HCT116 (cell line): ENCODE results near the gene SRRM1. TPM values are rescaled to one million over a fixed set of nuclear protein-coding genes. Genes with fewer than 3 reads are reported as not detected.

ENCODE experiments used
- ATAC-seq: fragments of 200-7000 bp; cut with Tn5 transposase; 2 replicates; pipeline ENCODE4 v1.9.1; 2020; ENCODE audit warnings: mild to moderate bottlenecking, moderate library complexity
- BruUV-seq: library from RNA; stranded (reverse); fragments of 400-500 nt; replicated peaks from 2 replicates; lab custom pipeline; 2021; lab: Mats Ljungman, UMichigan
- CTCF ChIA-PET: fragments of 300-600 bp; sonication (Branson Sonifier 250); formaldehyde crosslinking; loops from one replicate; lab custom pipeline; 2021; ENCODE audit warnings: antibody characterized with exemption; lab: Charles Lee
- POLR2A ChIA-PET: fragments of 300-600, 350-600 bp; sonication (Branson Sonifier 250); formaldehyde crosslinking; loops from one replicate; lab custom pipeline; 2021; ENCODE audit warnings: antibody characterized with exemption; lab: Charles Lee
- RAD21 ChIA-PET, 2 experiments: fragments of 300-600 bp; sonication (Branson Sonifier 250); formaldehyde crosslinking; loops; one replicate each; lab custom pipeline; 2023; ENCODE audit warnings: low total read pairs in 2 of 2; ENCODE audit not compliant: uncharacterized antibody in 2 of 2, unreplicated experiment in 2 of 2, low non-redundant PET in 1 of 2; lab: Charles Lee
- DNase-seq: peaks from one replicate; pipeline ENCODE4 v3.0.0-alpha.2; 2010; ENCODE audit warnings: low read depth, low spot score
- H2AFZ ChIP-seq: fragments of 200-600 bp; shearing (Covaris generic), sonication (generic); 2 replicates; pipeline ENCODE4 v1.6.1; 2017; ENCODE audit warnings: low read depth, mixed run types, mixed read lengths, antibody characterized with exemption, low read length; ENCODE audit not compliant: poor library complexity, severe bottlenecking
- H3K27ac ChIP-seq: 2 replicates; pipeline ENCODE4 v1.5.1; 2012; ENCODE audit warnings: low read depth, low read length
- H3K27me3 ChIP-seq: fragments of 200-600 bp; sonication (generic); 2 replicates; pipeline ENCODE4 v1.6.1; 2016; ENCODE audit warnings: mixed run types, low read length, mixed read lengths; ENCODE audit not compliant: insufficient read depth
- H3K36me3 ChIP-seq, 2 experiments: fragments of 200-500 bp in 1 of 2; fragments of 200-600 bp in 1 of 2; sonication (Bioruptor generic) in 1 of 2; sonication (generic) in 1 of 2; 2 replicates each; pipeline versions ENCODE4 v1.5.1 to v1.6.1; 2014 to 2016; ENCODE audit warnings: low read length in 2 of 2, inconsistent platforms in 1 of 2, mixed read lengths in 1 of 2, mixed run types in 1 of 2; ENCODE audit not compliant: insufficient read depth in 2 of 2, control insufficient read depth in 1 of 2
- H3K4me1 ChIP-seq, 2 experiments: fragments of 200-600 bp in 1 of 2; sonication (generic) in 1 of 2; 2 replicates each; pipeline versions ENCODE4 v1.5.1 to v1.6.1; 2012 to 2017; ENCODE audit warnings: low read length in 2 of 2, inconsistent platforms in 1 of 2, mild to moderate bottlenecking in 1 of 2, mixed read lengths in 1 of 2, mixed run types in 1 of 2, moderate library complexity in 1 of 2; ENCODE audit not compliant: insufficient read depth in 2 of 2, control insufficient read depth in 1 of 2
- H3K4me2 ChIP-seq: fragments of 200-600 bp; sonication (generic); 2 replicates; pipeline ENCODE4 v1.6.1; 2017; ENCODE audit warnings: mixed run types, low read length, mixed read lengths
- H3K4me3 ChIP-seq, 2 experiments: fragments of 200-600 bp in 1 of 2; sonication (generic) in 1 of 2; replicated peaks in 1 of 2; 2 replicates each; pipeline ENCODE4 v1.5.1; 2011 to 2016; ENCODE audit warnings: low read length in 2 of 2, control low read depth in 1 of 2, low read depth in 1 of 2, mild to moderate bottlenecking in 1 of 2, mixed read lengths in 1 of 2, mixed run types in 1 of 2
- H3K79me2 ChIP-seq: fragments of 200-600 bp; sonication (generic); 2 replicates; pipeline ENCODE4 v1.6.1; 2017; ENCODE audit warnings: mild to moderate bottlenecking, mixed run types, low read length, moderate library complexity, mixed read lengths; ENCODE audit not compliant: insufficient read depth
- H3K9ac ChIP-seq: fragments of 200-600 bp; sonication (generic); 2 replicates; pipeline ENCODE4 v1.6.1; 2016; ENCODE audit warnings: low read length, mixed read lengths
- H3K9me2 ChIP-seq: fragments of 200-600 bp; sonication (generic), shearing (Covaris generic); 2 replicates; pipeline ENCODE4 v1.6.1; 2017; ENCODE audit warnings: mixed run types, mild to moderate bottlenecking, moderate library complexity; ENCODE audit not compliant: insufficient read depth
- H3K9me3 ChIP-seq, 2 experiments: fragments of 200-500 bp in 1 of 2; fragments of 200-600 bp in 1 of 2; sonication (Bioruptor generic) in 1 of 2; sonication (generic) in 1 of 2; 2 replicates each; pipeline ENCODE4 v1.6.1; 2014 to 2017; ENCODE audit warnings: low read length in 2 of 2, mixed read lengths in 2 of 2, inconsistent platforms in 1 of 2, low read depth in 1 of 2, mild to moderate bottlenecking in 1 of 2, mixed run types in 1 of 2, moderate library complexity in 1 of 2; ENCODE audit not compliant: control insufficient read depth in 1 of 2, insufficient read depth in 1 of 2
- H4K20me1 ChIP-seq: fragments of 200-600 bp; sonication (generic), shearing (Covaris generic); 2 replicates; pipeline ENCODE4 v1.6.1; 2017; ENCODE audit warnings: mixed run types, mild to moderate bottlenecking, moderate library complexity; ENCODE audit not compliant: insufficient read depth
- CBX3 ChIP-seq: IDR thresholded peaks from 2 replicates; pipeline ENCODE4 v1.6.1; 2012; ENCODE audit warnings: low read depth
- EGR1 ChIP-seq: IDR thresholded peaks from 2 replicates; pipeline ENCODE4 v1.6.1; 2012; ENCODE audit warnings: low read depth
- ELF1 ChIP-seq: IDR thresholded peaks from 2 replicates; pipeline ENCODE4 v1.6.1; 2012; ENCODE audit warnings: low read depth, borderline replicate concordance
- EZH2phosphoT487 ChIP-seq: fragments of 200-600 bp; IDR thresholded peaks from 2 replicates; pipeline ENCODE4 v1.6.1; 2018; ENCODE audit warnings: antibody characterized with exemption, borderline replicate concordance
- FOSL1 ChIP-seq: IDR thresholded peaks from 2 replicates; pipeline ENCODE4 v1.6.1; 2012; ENCODE audit warnings: low read depth
- JUND ChIP-seq: IDR thresholded peaks from 2 replicates; pipeline ENCODE4 v1.6.1; 2012
- POLR2AphosphoS5 ChIP-seq: IDR thresholded peaks from 2 replicates; pipeline ENCODE4 v1.6.1; 2011; ENCODE audit warnings: mild to moderate bottlenecking, low read depth, low read length, moderate library complexity
- RAD21 ChIP-seq: IDR thresholded peaks from 2 replicates; pipeline ENCODE4 v1.6.1; 2012; ENCODE audit warnings: low read depth, mild to moderate bottlenecking
- SIN3A ChIP-seq: IDR thresholded peaks from 2 replicates; pipeline ENCODE4 v1.6.1; 2012; ENCODE audit warnings: low read depth
- SRF ChIP-seq: IDR thresholded peaks from 2 replicates; pipeline ENCODE4 v1.6.1; 2012; ENCODE audit warnings: low read depth
- ZFX ChIP-seq: fragments of 450-650 bp; IDR thresholded peaks from 2 replicates; pipeline ENCODE4 v1.6.1; 2017
- ZNF274 ChIP-seq: fragments of 200-500 bp; sonication (Bioruptor generic); IDR thresholded peaks from 2 replicates; pipeline ENCODE4 v1.6.1; 2014; ENCODE audit warnings: mild to moderate bottlenecking, low read depth, low read length, inconsistent platforms
- intact Hi-C: fragments of 100-400 bp; cut with micrococcal nuclease; formaldehyde crosslinking; loops from 2 replicates; pipeline ENCODE4 v1.10.0; 2022
- total RNA-seq: library from RNA; stranded (reverse); gene quantifications from one replicate; pipeline ENCODE4 v1.2.1, GENCODE V29; 2021; ENCODE audit not compliant: unreplicated experiment
- TF ChIP-seq, protein P1 (sequence below): IDR thresholded peaks from 2 replicates; pipeline ENCODE4 v1.6.1; 2012; ENCODE audit warnings: low read depth
- TF ChIP-seq, protein P2 (sequence below): IDR thresholded peaks from 2 replicates; pipeline ENCODE4 v1.6.1; 2011; ENCODE audit warnings: mild to moderate bottlenecking, low read length, moderate library complexity; ENCODE audit not compliant: insufficient replicate concordance; ENCODE audit errors: extremely low read depth
- TF ChIP-seq, protein P3 (sequence below), 3 experiments: fragments of 200-600 bp in 1 of 3; sonication (generic) in 1 of 3; IDR thresholded peaks in 2 of 3; conservative IDR thresholded peaks in 1 of 3; 2 replicates each; pipeline ENCODE4 v1.5.1; 2012 to 2017; ENCODE audit warnings: low read depth in 2 of 3, low read length in 2 of 3, antibody characterized with exemption in 1 of 3, borderline replicate concordance in 1 of 3, control low read depth in 1 of 3, mild to moderate bottlenecking in 1 of 3, mixed read lengths in 1 of 3, mixed run types in 1 of 3, moderate library complexity in 1 of 3; ENCODE audit not compliant: insufficient read depth in 1 of 3
- TF ChIP-seq, protein P4 (sequence below): IDR thresholded peaks from 2 replicates; pipeline ENCODE4 v1.6.1; 2012
- TF ChIP-seq, protein P5 (sequence below): IDR thresholded peaks from 2 replicates; pipeline ENCODE4 v1.6.1; 2012

Gene SRRM1
- total RNA-seq, 1 experiment from 2014 or later: 184 TPM

DNA sequence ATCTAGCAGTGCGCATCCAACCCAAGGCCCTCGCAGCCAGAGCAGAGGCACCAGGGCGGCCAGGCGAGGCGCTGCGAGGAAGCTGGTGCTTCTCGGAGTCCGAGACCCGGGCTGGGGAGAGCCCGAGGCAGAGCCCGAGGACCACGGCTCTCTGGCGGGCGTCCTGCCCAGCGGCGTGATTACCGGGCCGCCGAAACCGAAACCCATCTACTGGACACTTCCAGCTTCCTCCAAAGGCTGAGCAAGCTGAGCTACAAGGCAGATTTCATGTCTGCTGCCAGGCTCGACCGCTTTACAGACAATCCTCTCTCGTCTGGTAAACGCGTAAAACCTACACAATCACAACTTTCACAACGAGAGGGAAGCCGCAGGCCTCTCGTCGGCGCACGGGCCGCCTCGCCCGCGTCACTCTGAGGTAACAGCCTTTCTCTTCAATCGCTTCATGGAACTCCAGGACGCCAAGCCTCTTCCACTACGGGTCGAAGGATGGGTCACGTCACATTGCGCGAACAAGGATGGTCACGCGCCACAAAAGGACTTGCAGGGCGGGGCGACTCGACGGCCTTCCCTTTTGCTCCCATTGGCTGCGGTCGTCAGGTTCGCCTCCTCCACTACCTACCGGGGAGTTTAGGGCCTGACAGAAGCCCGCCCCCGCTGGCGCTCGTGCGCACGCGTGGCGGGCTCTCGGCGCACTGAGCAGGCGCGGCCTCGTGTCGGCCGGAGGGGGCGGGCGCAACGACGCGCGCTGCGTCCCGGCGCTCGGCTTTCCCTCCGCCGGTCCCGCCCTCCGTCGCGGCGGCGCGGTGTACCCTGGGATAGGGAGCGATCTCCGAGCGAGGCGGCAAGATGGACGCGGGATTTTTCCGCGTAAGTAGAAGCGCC, at the start of gene SRRM1 (continued):
- TF ChIP-seq ELF1 (no peak), ZNF274 (no peak), EGR1 (peak; percentile 97), SIN3A (peak; percentile 94), SRF (peak; percentile 96), POLR2AphosphoS5 (peak; percentile 97)
- TF ChIP-seq, protein P1, sequence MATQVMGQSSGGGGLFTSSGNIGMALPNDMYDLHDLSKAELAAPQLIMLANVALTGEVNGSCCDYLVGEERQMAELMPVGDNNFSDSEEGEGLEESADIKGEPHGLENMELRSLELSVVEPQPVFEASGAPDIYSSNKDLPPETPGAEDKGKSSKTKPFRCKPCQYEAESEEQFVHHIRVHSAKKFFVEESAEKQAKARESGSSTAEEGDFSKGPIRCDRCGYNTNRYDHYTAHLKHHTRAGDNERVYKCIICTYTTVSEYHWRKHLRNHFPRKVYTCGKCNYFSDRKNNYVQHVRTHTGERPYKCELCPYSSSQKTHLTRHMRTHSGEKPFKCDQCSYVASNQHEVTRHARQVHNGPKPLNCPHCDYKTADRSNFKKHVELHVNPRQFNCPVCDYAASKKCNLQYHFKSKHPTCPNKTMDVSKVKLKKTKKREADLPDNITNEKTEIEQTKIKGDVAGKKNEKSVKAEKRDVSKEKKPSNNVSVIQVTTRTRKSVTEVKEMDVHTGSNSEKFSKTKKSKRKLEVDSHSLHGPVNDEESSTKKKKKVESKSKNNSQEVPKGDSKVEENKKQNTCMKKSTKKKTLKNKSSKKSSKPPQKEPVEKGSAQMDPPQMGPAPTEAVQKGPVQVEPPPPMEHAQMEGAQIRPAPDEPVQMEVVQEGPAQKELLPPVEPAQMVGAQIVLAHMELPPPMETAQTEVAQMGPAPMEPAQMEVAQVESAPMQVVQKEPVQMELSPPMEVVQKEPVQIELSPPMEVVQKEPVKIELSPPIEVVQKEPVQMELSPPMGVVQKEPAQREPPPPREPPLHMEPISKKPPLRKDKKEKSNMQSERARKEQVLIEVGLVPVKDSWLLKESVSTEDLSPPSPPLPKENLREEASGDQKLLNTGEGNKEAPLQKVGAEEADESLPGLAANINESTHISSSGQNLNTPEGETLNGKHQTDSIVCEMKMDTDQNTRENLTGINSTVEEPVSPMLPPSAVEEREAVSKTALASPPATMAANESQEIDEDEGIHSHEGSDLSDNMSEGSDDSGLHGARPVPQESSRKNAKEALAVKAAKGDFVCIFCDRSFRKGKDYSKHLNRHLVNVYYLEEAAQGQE: no peak

DNA sequence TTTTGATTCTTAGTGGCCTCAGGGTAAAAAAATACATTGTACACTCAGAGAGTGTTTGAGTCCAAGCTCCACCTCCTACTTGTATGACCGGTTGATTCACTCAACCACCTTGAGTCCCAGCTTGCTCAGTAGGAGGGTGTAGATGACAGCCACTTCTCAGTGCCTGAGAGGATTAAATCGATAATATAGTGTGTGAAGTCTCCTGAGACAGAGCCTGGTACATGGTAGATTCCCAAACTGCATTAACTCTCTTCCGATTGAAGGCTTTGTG, 48.8 kb upstream of the SRRM1 start:
- Histone ChIP-seq H3K36me3 (no peaks in the 10 kb centered on the region), H3K27ac (no peak overlapping the region), H2AFZ (no peak overlapping the region), H3K9ac (no peak overlapping the region), H3K9me3 (no peaks in the 10 kb centered on the region), H3K9me2 (no peaks in the 10 kb centered on the region), H3K4me2 (no peak overlapping the region), H4K20me1 (no peaks in the 10 kb centered on the region), H3K4me3 (no peak overlapping the region), H3K4me1 (peaks cover 0 to 5% of the 10 kb centered on the region in 2 experiments; a peak in 1 of 4 replicates), H3K79me2 (no peaks in the 10 kb centered on the region), H3K27me3 (no peaks in the 10 kb centered on the region)
- ChIA-PET POLR2A (no interaction called here), CTCF (interaction anchor here (1.3 kb wide), 1 partner anchor 236 kb away, joined by 5 read pairs; no protein-coding TSS in a partner anchor), RAD21 (no interaction called here)
- BruUV-seq: no TSS peak
- intact Hi-C loops: no loop called here
- DNase-seq (no peak), ATAC-seq (no peak)
- TF ChIP-seq CBX3: no peak
- TF ChIP-seq RAD21: no peak
- no peak for TF ChIP-seq ZNF274
- TF ChIP-seq FOSL1: no peak
- no peak for TF ChIP-seq EZH2phosphoT487
- TF ChIP-seq, protein P2, sequence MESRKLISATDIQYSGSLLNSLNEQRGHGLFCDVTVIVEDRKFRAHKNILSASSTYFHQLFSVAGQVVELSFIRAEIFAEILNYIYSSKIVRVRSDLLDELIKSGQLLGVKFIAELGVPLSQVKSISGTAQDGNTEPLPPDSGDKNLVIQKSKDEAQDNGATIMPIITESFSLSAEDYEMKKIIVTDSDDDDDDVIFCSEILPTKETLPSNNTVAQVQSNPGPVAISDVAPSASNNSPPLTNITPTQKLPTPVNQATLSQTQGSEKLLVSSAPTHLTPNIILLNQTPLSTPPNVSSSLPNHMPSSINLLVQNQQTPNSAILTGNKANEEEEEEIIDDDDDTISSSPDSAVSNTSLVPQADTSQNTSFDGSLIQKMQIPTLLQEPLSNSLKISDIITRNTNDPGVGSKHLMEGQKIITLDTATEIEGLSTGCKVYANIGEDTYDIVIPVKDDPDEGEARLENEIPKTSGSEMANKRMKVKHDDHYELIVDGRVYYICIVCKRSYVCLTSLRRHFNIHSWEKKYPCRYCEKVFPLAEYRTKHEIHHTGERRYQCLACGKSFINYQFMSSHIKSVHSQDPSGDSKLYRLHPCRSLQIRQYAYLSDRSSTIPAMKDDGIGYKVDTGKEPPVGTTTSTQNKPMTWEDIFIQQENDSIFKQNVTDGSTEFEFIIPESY: no peak
- TF ChIP-seq, protein P3, sequence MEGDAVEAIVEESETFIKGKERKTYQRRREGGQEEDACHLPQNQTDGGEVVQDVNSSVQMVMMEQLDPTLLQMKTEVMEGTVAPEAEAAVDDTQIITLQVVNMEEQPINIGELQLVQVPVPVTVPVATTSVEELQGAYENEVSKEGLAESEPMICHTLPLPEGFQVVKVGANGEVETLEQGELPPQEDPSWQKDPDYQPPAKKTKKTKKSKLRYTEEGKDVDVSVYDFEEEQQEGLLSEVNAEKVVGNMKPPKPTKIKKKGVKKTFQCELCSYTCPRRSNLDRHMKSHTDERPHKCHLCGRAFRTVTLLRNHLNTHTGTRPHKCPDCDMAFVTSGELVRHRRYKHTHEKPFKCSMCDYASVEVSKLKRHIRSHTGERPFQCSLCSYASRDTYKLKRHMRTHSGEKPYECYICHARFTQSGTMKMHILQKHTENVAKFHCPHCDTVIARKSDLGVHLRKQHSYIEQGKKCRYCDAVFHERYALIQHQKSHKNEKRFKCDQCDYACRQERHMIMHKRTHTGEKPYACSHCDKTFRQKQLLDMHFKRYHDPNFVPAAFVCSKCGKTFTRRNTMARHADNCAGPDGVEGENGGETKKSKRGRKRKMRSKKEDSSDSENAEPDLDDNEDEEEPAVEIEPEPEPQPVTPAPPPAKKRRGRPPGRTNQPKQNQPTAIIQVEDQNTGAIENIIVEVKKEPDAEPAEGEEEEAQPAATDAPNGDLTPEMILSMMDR (IDR thresholded peaks at IDR 0.05 in 2 of 3, conservative IDR thresholded peaks at IDR 0.05 in 1 of 3; ENCODE audit: borderline replicate concordance in 1 of 3, insufficient read depth in 1 of 3, low read depth in 2 of 3, low read length in 2 of 3): no peak
- TF ChIP-seq, protein P4, sequence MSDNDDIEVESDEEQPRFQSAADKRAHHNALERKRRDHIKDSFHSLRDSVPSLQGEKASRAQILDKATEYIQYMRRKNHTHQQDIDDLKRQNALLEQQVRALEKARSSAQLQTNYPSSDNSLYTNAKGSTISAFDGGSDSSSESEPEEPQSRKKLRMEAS: no peak
- TF ChIP-seq JUND: no peak
- TF ChIP-seq ELF1: no peak
- TF ChIP-seq, protein P5, sequence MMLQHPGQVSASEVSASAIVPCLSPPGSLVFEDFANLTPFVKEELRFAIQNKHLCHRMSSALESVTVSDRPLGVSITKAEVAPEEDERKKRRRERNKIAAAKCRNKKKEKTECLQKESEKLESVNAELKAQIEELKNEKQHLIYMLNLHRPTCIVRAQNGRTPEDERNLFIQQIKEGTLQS: no peak
- no peak for TF ChIP-seq SRF
- TF ChIP-seq ZFX: no peak
